ENCODE data around the gene SGSH.
A peak's percentile ranks its signal among the peaks of the same experiment; 100 is the strongest.

SGSH gene

DNA sequence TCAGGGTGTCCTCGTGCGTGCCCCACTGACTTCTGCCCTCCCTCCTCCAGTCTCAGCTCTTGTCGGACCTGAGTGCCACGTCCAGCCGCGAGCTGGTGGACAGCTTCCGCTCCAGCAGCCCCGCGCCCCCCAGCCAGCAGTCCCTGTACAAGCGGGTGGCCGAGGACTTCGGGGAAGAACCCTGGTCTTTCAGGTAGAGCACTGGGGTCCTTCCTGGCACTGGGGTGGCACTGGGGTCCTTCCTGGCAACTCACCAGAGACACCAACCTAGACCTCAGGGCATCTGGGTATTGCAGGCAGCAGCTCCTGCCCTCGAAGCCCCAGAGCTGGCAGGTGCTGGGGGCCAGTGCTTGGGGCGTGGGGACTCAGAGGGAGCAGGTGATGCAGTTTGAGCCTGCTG is 25.0 kb downstream of the SGSH start:
- TF ChIP-seq, protein P1, sequence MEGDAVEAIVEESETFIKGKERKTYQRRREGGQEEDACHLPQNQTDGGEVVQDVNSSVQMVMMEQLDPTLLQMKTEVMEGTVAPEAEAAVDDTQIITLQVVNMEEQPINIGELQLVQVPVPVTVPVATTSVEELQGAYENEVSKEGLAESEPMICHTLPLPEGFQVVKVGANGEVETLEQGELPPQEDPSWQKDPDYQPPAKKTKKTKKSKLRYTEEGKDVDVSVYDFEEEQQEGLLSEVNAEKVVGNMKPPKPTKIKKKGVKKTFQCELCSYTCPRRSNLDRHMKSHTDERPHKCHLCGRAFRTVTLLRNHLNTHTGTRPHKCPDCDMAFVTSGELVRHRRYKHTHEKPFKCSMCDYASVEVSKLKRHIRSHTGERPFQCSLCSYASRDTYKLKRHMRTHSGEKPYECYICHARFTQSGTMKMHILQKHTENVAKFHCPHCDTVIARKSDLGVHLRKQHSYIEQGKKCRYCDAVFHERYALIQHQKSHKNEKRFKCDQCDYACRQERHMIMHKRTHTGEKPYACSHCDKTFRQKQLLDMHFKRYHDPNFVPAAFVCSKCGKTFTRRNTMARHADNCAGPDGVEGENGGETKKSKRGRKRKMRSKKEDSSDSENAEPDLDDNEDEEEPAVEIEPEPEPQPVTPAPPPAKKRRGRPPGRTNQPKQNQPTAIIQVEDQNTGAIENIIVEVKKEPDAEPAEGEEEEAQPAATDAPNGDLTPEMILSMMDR (IDR thresholded peaks at IDR 0.05; ENCODE audit: low read length, missing control alignments) = no peak

DNA sequence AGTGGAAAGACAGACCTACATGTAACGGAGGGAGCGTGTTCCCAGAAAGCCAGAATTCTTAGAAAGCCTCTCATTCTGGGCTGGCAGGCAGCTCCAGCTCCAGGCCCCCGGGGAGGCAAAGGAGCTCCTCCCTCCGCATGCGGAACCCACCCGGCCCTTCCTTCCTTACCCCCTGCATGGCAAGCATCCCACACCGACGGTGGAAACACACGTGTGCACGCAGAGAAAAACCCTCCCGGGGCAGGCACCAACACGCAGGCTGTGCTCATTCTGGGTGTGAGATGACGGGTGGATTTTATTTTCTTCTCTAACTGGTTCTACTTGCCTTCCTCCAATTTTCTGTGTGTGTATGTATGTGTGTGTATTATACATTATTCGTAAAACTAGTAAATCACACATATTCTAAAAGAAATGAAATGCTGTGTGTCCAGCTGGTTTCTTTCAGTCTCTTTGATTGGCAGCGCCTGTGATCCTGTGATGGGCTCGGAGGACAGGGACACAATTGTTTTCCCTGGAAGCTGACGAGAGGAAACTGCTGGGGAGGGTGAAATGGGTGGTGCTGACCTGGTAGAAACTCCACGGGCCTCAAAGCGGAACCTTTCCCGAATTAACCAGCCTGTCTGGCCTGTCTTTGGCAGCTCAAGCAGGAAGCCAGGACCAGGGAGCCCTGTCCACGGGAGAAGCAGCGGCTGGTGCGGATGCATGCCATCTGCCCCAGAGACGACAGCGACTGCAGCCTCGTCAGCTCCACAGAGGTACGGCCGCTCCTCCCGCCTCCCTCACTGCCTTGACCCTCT is 28.1 kb downstream of the SGSH start:
- TF ChIP-seq, protein P1 (IDR thresholded peaks at IDR 0.05; ENCODE audit: low read length, missing control alignments) = no peak
- H3K4me3 ChIP-seq (replicated peaks; ENCODE audit: low read depth, low read length) = no peak overlapping the region
- peak; percentile 9 for DNase-seq (ENCODE audit: low read depth)

More for the DNA sequence above, 25.0 kb downstream of the SGSH start:
- no peak for DNase-seq (ENCODE audit: low read depth)
- no peak overlapping the region for H3K4me3 ChIP-seq (replicated peaks; ENCODE audit: low read depth, low read length)

DNA sequence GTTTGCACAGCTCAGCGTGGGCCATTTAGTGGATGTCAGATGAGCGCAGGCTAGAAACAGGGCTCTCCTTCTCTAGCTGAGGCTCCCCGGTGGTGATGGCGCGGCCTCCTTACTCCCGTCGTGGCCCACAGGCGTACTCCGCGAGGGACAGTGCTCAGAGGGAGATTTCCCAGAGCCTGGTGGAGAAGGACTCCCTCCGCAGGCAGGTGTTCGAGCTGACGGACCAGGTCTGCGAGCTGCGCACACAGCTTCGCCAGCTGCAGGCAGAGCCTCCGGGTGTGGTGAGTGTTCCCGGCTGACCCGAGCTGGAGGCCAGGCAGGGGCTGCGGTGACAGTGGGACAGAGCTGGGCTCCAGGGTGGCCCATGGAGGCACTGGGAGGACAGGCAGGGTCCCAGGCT is 28.9 kb downstream of the SGSH start:
- DNase-seq (ENCODE audit: low read depth) = no peak
- no peak overlapping the region for H3K4me3 ChIP-seq (replicated peaks; ENCODE audit: low read depth, low read length)
- TF ChIP-seq, protein P1 (IDR thresholded peaks at IDR 0.05; ENCODE audit: low read length, missing control alignments) = no peak

GRCh38 chr17:80190716-80191115 is 29.4 kb downstream of the SGSH start:
- H3K4me3 ChIP-seq (replicated peaks; ENCODE audit: low read depth, low read length) = no peak overlapping the region
- DNase-seq (ENCODE audit: low read depth) = no peak
- TF ChIP-seq, protein P1 (IDR thresholded peaks at IDR 0.05; ENCODE audit: low read length, missing control alignments) = no peak

DNA sequence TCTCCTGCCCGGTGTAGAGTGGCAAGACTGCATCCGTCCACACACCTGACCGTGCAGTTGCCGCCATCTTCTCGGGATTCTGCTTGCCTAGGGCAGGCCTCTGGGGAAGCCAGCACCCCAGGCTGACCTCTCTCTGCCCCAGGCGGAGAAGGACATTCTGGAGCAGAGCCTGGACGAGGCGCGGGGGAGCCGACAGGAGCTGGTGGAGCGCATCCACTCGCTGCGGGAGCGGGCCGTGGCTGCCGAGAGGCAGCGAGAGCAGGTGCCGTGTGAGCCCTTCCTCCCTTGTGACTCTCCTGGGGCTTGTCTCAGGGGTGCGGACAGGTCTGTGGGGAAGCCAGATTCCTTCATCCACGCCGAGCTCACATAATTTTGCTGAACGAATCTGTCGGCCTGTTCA is 30.5 kb downstream of the SGSH start:
- H3K4me3 ChIP-seq (replicated peaks; ENCODE audit: low read depth, low read length) = no peak overlapping the region
- TF ChIP-seq, protein P1 (IDR thresholded peaks at IDR 0.05; ENCODE audit: low read length, missing control alignments) = no peak
- no peak for DNase-seq (ENCODE audit: low read depth)

DNA sequence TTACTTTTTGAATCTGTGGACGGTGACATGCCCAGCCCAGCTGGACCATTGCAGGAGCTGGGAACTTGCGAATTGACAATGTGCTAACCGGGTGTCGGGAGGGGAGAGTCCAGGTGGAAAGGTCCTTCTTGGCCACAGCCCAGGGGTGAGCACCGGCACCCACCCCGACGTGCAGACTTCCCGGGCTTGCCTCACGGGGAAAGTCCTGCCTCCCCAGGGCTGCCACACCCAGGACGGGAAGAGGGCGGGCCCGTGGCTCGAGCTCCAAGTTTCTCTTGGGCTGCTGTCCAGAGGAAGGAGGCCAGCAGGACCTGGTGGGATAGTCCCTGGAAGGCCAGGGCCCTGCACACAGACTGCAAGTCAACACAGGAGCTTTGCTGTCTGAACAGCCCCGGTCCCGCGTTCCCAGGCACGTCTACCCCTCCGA is 32.6 kb downstream of the SGSH start:
- peak; percentile 47 for DNase-seq (ENCODE audit: low read depth)
- H3K4me3 ChIP-seq (replicated peaks; ENCODE audit: low read depth, low read length) = peak overlapping the region; percentile 12
- TF ChIP-seq, protein P1 (IDR thresholded peaks at IDR 0.05; ENCODE audit: low read length, missing control alignments) = no peak

- DNase-seq (ENCODE audit: low read depth) = peak; percentile 22
- peak overlapping the region; percentile 12 for H3K4me3 ChIP-seq (replicated peaks; ENCODE audit: low read depth, low read length)
- TF ChIP-seq, protein P1 (IDR thresholded peaks at IDR 0.05; ENCODE audit: low read length, missing control alignments) = no peak
Measured at GRCh38 chr17:80187090-80187489, 33.0 kb downstream of the SGSH start.

All from fibroblast of pulmonary artery (primary cell).